G401 (cell line): Measurements from ENCODE around the gene GFI1B. TPM values are rescaled to one million over a fixed set of nuclear protein-coding genes. Genes with fewer than 3 reads are reported as not detected.
"Not testable (repeated sequence)": the region's sequence is repeated elsewhere in the genome, so short reads cannot be mapped to it uniquely, and the experiment has no call there.

Source experiments
- DNase-seq: peaks from one replicate; pipeline ENCODE4 v3.0.0-alpha.2; 2015; ENCODE audit warnings: low spot score
- in situ Hi-C: cut with HindIII; loops from 2 replicates; pipeline ENCODE4 v1.10.0; 2016; ENCODE audit warnings: low sequenced_read_pairs, mixed read lengths
- total RNA-seq: library from RNA; depleted of rRNA; stranded (reverse); fragments of >200 nt; shearing (Covaris generic); gene quantifications from 2 replicates; pipeline ENCODE4 v1.2.3, GENCODE V29; 2014; rRNA removed

GFI1B gene
- total RNA-seq, 1 experiment from 2014 or later, result 1.5 TPM

- in situ Hi-C loops, result no loop called here
- DNase-seq, result no peak
Observed at GRCh38 chr9:133037775-133038515, 59.5 kb downstream of the GFI1B start.

GRCh38 chr9:133040892-133041479 lies 62.5 kb downstream of the GFI1B start:
- in situ Hi-C loops, result not testable (repeated sequence)
- DNase-seq, result peak; percentile 66

Other genes starting within 250 kb of the GFI1B start
- gene AK8, start 100.4 kb upstream of the GFI1B start, total RNA-seq, result 0.37 and 3.6 TPM in 2 replicates
- gene SPACA9, start 99.8 kb upstream of the GFI1B start, total RNA-seq, result 5.5 and 6.0 TPM in 2 replicates
- 12.0 and 28.8 TPM in 2 replicates for gene TSC1, start 34.1 kb upstream of the GFI1B start, total RNA-seq
- gene GTF3C5, start 52.3 kb downstream of the GFI1B start, total RNA-seq, result 96.1 and 101 TPM in 2 replicates
- gene CEL, start 83.3 kb downstream of the GFI1B start, total RNA-seq, result 0.31 and 0.92 TPM in 2 replicates
- gene RALGDS, start 142.5 kb downstream of the GFI1B start, total RNA-seq, result 21.7 and 29.8 TPM in 2 replicates
- gene GBGT1, start 185.2 kb downstream of the GFI1B start, total RNA-seq, result not detected in 2 replicates
- gene OBP2B, start 230.6 kb downstream of the GFI1B start, total RNA-seq, result not detected in 2 replicates